Activated CD4-positive, alpha-beta T cell treated with anti-CD3 and anti-CD28 coated beads, Interleukin-2, amount 10 ng/mL, durations not matched to agents 7 days and 5 days (primary cell): ENCODE measurements around the gene RSRC1. TPM values are rescaled to one million over a fixed set of nuclear protein-coding genes. Genes with fewer than 3 reads are reported as not detected.
A peak's percentile ranks its signal among the peaks of the same experiment; 100 is the strongest.
"Not testable (repeated sequence)": the region's sequence is repeated elsewhere in the genome, so short reads cannot be mapped to it uniquely, and the experiment has no call there.

Source experiments
- CTCF ChIA-PET: fragments of 350-600 bp; sonication (Branson Sonifier 250); formaldehyde crosslinking; loops from one replicate; lab custom pipeline; 2021; ENCODE audit warnings: antibody characterized with exemption; lab: Charles Lee
- POLR2A ChIA-PET: fragments of 350-600 bp; sonication (Branson Sonifier 250); formaldehyde crosslinking; loops from one replicate; lab custom pipeline; 2021; ENCODE audit warnings: antibody characterized with exemption; lab: Charles Lee
- DNase-seq: peaks from one replicate; pipeline ENCODE4 v3.0.0-alpha.2; 2020
- H3K27ac Mint-ChIP-seq: one replicate; pipeline ENCODE4 v1.8.0; 2021; ENCODE audit warnings: mild to moderate bottlenecking, moderate library complexity, mixed read lengths
- H3K27me3 Mint-ChIP-seq: one replicate; pipeline ENCODE4 v1.8.0; 2021; ENCODE audit warnings: mixed read lengths
- H3K36me3 Mint-ChIP-seq: one replicate; pipeline ENCODE4 v1.8.0; 2021; ENCODE audit warnings: low read depth, mixed read lengths
- H3K4me1 Mint-ChIP-seq: one replicate; pipeline ENCODE4 v1.8.0; 2021; ENCODE audit warnings: mixed read lengths
- H3K4me3 Mint-ChIP-seq: one replicate; pipeline ENCODE4 v1.8.0; 2021; ENCODE audit warnings: mild to moderate bottlenecking, moderate library complexity, mixed read lengths
- H3K9me3 Mint-ChIP-seq: one replicate; pipeline ENCODE4 v1.8.0; 2021; ENCODE audit warnings: mixed read lengths
- total RNA-seq, 2 experiments: library from RNA; stranded (reverse); gene quantifications; one replicate each; pipeline ENCODE4 v1.2.3, GENCODE V29; 2021

Gene RSRC1, protein sequence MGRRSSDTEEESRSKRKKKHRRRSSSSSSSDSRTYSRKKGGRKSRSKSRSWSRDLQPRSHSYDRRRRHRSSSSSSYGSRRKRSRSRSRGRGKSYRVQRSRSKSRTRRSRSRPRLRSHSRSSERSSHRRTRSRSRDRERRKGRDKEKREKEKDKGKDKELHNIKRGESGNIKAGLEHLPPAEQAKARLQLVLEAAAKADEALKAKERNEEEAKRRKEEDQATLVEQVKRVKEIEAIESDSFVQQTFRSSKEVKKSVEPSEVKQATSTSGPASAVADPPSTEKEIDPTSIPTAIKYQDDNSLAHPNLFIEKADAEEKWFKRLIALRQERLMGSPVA
- total RNA-seq, result 10 to 100 TPM; 41.3 to 46.1 TPM

- Mint-ChIP-seq H3K4me1 (peaks cover 47% of the 10 kb centered on the region), H3K27me3 (peaks cover 38% of the 10 kb centered on the region), H3K4me3 (peak within 1 kb of the TSS; percentile 84), H3K36me3 (peaks cover 18% of the 10 kb centered on the region), H3K9me3 (peaks cover 16% of the 10 kb centered on the region), H3K27ac (peak within 1 kb of the TSS; percentile 83)
- POLR2A ChIA-PET, result interaction anchor here (0.6 kb wide), 1 partner anchor 14 kb away, joined by 3 read pairs; no protein-coding TSS in a partner anchor
- CTCF ChIA-PET, result interaction anchor here (0.9 to 1.2 kb wide), 5 partner anchors 7 to 28 kb away, joined by 3 to 5 read pairs (median 3); no protein-coding TSS in a partner anchor
- DNase-seq, result peak; percentile 86
Measured at GRCh38 chr3:158109804-158110657, at the start of gene RSRC1. Gene RSRC1 (plus strand): TSS chr3:158110089. CDS start chr3:158122105, 12,016 bp downstream.

GRCh38 chr3:158065574-158065973 is 44.3 kb upstream of the RSRC1 start:
- H3K9me3 Mint-ChIP-seq, DNase-seq, H3K4me1 Mint-ChIP-seq, H3K36me3 Mint-ChIP-seq, POLR2A ChIA-PET, H3K4me3 Mint-ChIP-seq, H3K27ac Mint-ChIP-seq, H3K27me3 Mint-ChIP-seq, CTCF ChIA-PET: not testable (repeated sequence)

DNA sequence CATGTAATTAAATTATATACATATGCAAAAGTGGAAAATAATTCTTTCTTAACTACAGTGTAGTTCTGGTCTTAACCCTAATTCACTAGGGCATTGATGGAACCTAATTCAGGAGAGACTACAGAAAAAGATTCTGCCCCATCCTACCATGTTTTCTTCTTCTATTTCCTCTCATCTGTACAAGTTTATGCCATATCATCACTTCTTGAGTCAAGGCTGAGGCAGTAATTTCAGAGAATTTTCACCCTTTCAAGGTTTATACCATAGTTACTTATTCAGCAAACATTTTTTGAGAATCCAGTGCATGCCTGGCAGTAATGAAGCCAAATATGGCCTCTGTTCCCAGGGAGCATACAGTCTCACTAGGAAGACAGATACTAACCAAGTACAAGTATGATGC is 37.1 kb upstream of the RSRC1 start:
- Mint-ChIP-seq H3K4me3 (no peak overlapping the region), H3K36me3 (no peaks in the 10 kb centered on the region), H3K9me3 (no peaks in the 10 kb centered on the region), H3K27ac (no peak overlapping the region), H3K4me1 (no peaks in the 10 kb centered on the region), H3K27me3 (peaks cover 12% of the 10 kb centered on the region)
- DNase-seq, result no peak
- ChIA-PET POLR2A (no interaction called here), CTCF (no interaction called here)

DNA sequence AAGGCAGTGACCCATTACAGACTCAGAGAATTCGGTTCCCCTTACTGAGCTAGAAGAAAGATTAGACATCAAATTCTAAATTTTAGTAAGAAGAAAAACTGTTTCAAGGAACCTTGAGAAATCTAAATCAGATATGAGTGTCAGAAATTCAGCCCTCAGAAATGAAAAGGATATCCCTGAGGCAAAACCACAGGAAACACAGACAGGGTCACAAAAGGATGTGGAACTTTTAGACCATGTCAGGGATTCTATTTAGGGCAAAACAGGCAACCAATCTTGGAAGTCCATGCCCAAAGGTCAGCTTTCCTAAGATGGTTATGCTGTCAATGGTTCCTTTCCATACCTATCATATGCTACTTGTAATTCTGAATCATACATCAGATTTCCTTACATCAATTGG is 35.3 kb upstream of the RSRC1 start:
- no peaks in the 10 kb centered on the region for H3K36me3 Mint-ChIP-seq
- no peak overlapping the region for H3K27ac Mint-ChIP-seq
- no peak overlapping the region for H3K4me3 Mint-ChIP-seq
- no peak for DNase-seq
- POLR2A ChIA-PET, result no interaction called here
- CTCF ChIA-PET, result no interaction called here
- H3K4me1 Mint-ChIP-seq, result no peaks in the 10 kb centered on the region
- H3K27me3 Mint-ChIP-seq, result peaks cover 12% of the 10 kb centered on the region
- H3K9me3 Mint-ChIP-seq, result no peaks in the 10 kb centered on the region

GRCh38 chr3:158079599-158079998 is 30.3 kb upstream of the RSRC1 start:
- no peaks in the 10 kb centered on the region for H3K4me1 Mint-ChIP-seq
- H3K36me3 Mint-ChIP-seq, result no peaks in the 10 kb centered on the region
- no peak for DNase-seq
- H3K4me3 Mint-ChIP-seq, result no peak overlapping the region
- H3K27ac Mint-ChIP-seq, result no peak overlapping the region
- no peaks in the 10 kb centered on the region for H3K9me3 Mint-ChIP-seq
- POLR2A ChIA-PET, result no interaction called here
- CTCF ChIA-PET, result no interaction called here
- peaks cover 17% of the 10 kb centered on the region for H3K27me3 Mint-ChIP-seq

- ChIA-PET CTCF (no interaction called here), POLR2A (no interaction called here)
- H3K4me3 Mint-ChIP-seq, result no peak overlapping the region
- no peaks in the 10 kb centered on the region for H3K4me1 Mint-ChIP-seq
- no peak for DNase-seq
- no peak overlapping the region for H3K27ac Mint-ChIP-seq
- no peaks in the 10 kb centered on the region for H3K36me3 Mint-ChIP-seq
- H3K9me3 Mint-ChIP-seq, result no peaks in the 10 kb centered on the region
- H3K27me3 Mint-ChIP-seq, result peaks cover 41% of the 10 kb centered on the region
Measured at GRCh38 chr3:158084651-158085050, 25.2 kb upstream of the RSRC1 start.

GRCh38 chr3:158085358-158085757 is 24.5 kb upstream of the RSRC1 start:
- no peak for DNase-seq
- POLR2A ChIA-PET, result no interaction called here
- Mint-ChIP-seq H3K9me3 (no peaks in the 10 kb centered on the region), H3K27ac (no peak overlapping the region), H3K36me3 (no peaks in the 10 kb centered on the region), H3K4me1 (no peaks in the 10 kb centered on the region), H3K4me3 (no peak overlapping the region), H3K27me3 (peaks cover 48% of the 10 kb centered on the region)
- CTCF ChIA-PET, result no interaction called here

DNA sequence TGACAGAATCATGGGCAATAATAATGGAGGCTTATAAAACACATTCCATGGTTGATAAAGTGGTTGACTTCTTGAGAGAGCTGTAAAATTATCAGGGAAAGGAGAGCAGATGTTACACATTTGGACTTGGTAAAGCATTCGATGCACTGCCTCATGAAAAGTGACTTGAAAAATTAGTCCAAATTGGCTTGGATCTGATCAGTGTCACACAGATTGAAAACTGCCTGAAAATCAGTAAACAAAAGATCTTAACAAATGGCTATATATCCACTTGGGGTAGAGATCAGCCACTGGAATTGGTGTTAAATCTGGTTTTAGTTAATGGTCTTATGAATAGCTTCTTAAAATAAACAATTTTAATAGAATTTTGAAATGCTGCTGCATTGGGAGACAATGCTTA is 24.0 kb upstream of the RSRC1 start:
- Mint-ChIP-seq H3K27ac (no peak overlapping the region), H3K36me3 (no peaks in the 10 kb centered on the region), H3K4me1 (no peaks in the 10 kb centered on the region), H3K27me3 (peaks cover 50% of the 10 kb centered on the region), H3K4me3 (no peak overlapping the region), H3K9me3 (no peaks in the 10 kb centered on the region)
- DNase-seq, result no peak
- ChIA-PET POLR2A (no interaction called here), CTCF (no interaction called here)

DNA sequence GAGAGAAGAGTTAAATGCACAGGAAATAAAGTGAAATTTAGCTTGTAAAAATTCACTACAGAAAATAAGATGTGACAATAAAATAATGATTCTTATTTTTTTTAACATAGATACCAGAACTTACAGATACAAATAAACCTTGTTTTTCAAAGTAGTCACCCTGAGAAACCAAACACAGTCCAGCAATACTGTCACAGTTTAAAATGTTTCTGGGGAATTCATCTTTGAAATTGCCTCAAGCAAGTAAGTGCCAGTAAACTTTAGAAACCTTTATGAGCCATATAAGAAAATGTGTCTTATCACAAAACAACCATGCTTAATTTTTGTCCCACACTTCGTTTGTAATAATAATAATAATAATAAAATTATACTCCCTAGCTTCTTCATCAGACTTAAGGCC is 23.5 kb upstream of the RSRC1 start:
- no peaks in the 10 kb centered on the region for H3K9me3 Mint-ChIP-seq
- ChIA-PET POLR2A (no interaction called here), CTCF (no interaction called here)
- no peak overlapping the region for H3K4me3 Mint-ChIP-seq
- H3K27ac Mint-ChIP-seq, result no peak overlapping the region
- no peaks in the 10 kb centered on the region for H3K36me3 Mint-ChIP-seq
- no peak for DNase-seq
- H3K27me3 Mint-ChIP-seq, result peaks cover 47% of the 10 kb centered on the region
- no peaks in the 10 kb centered on the region for H3K4me1 Mint-ChIP-seq

GRCh38 chr3:158086776-158087175 is 23.1 kb upstream of the RSRC1 start:
- Mint-ChIP-seq H3K27ac (no peak overlapping the region), H3K4me3 (no peak overlapping the region), H3K36me3 (no peaks in the 10 kb centered on the region), H3K4me1 (no peaks in the 10 kb centered on the region), H3K9me3 (no peaks in the 10 kb centered on the region), H3K27me3 (peaks cover 49% of the 10 kb centered on the region)
- POLR2A ChIA-PET, result no interaction called here
- no peak for DNase-seq
- CTCF ChIA-PET, result no interaction called here

- Mint-ChIP-seq H3K4me1 (peaks cover 1% of the 10 kb centered on the region), H3K27me3 (peaks cover 76% of the 10 kb centered on the region), H3K36me3 (peaks cover 2% of the 10 kb centered on the region), H3K9me3 (peaks cover 2% of the 10 kb centered on the region), H3K4me3 (no peak overlapping the region), H3K27ac (no peak overlapping the region)
- CTCF ChIA-PET, result no interaction called here
- no peak for DNase-seq
- POLR2A ChIA-PET, result no interaction called here
Measured at GRCh38 chr3:158091531-158091930, 18.4 kb upstream of the RSRC1 start.

GRCh38 chr3:158093526-158093925 is 16.4 kb upstream of the RSRC1 start:
- Mint-ChIP-seq H3K27ac (no peak overlapping the region), H3K4me1 (peaks cover 12% of the 10 kb centered on the region), H3K36me3 (peaks cover 2% of the 10 kb centered on the region), H3K4me3 (no peak overlapping the region), H3K27me3 (peaks cover 85% of the 10 kb centered on the region), H3K9me3 (peaks cover 2% of the 10 kb centered on the region)
- DNase-seq, result no peak
- ChIA-PET POLR2A (no interaction called here), CTCF (no interaction called here)
